Kidney glomerular epithelial cell (primary cell): ENCODE results near the gene EME1.
"Not testable (repeated sequence)": the region's sequence is repeated elsewhere in the genome, so short reads cannot be mapped to it uniquely, and the experiment has no call there.

ENCODE experiments used
- DNase-seq: peaks from one replicate; lab custom pipeline; 2025; lab: John Stamatoyannopoulos, UW

Gene EME1

DNA sequence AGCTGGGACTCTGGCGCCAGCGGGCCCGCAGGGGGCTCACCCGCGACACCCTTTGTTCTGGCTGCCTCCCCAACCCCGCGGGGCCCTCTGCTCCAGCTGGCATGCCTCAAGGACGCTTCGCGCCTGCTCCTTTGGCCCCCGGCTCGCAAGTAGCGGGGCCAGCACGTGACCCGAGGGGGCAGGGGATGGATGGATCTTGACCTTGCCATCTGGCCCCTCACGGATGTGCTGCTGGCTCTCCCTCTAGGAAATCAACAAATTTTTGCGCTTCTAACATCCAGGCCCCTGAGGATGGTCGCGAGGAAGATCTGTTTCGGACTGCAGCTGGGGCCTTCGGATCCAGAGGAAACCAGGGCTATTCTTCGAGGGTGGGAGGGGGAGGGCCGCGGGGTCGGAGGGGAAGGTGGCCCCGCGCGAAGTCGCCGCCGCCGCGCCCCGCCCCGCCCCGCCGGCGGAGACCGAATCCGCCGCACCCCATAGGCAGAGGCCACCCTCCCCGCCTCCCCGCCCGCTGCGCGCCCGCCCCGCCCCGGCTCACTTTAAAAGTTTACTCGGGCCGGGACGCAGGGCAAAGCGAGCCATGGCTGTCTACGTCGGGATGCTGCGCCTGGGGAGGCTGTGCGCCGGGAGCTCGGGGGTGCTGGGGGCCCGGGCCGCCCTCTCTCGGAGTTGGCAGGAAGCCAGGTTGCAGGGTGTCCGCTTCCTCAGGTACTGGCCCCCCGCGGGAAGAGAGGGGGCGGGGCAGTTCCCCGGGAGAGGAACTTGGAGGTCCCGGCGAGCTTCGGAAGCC is 52.8 kb downstream of the EME1 start, which contains the start of gene ACSF2:
ACSF2 (plus strand) TSS at position 537 of the 790 bp plus-strand sequence; CDS start at position 581, 44 bp downstream.
- DNase-seq, result no peak

DNA sequence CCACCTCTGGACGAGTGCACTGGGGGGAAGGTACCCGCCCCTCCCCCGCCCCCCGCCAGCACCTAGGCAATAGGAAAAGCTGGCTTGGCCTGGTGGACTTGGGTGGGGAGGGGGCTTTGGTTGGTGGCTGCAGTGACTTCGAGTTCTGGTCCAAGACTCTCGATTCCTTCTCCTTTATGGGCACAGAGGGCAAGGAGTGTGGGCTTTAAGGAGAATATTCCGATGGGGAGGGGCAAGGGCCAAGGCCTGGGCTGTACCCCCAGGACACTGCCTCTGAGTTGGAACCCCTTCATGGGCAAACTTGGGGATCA is 53.4 kb downstream of the EME1 start:
- no peak for DNase-seq

DNA sequence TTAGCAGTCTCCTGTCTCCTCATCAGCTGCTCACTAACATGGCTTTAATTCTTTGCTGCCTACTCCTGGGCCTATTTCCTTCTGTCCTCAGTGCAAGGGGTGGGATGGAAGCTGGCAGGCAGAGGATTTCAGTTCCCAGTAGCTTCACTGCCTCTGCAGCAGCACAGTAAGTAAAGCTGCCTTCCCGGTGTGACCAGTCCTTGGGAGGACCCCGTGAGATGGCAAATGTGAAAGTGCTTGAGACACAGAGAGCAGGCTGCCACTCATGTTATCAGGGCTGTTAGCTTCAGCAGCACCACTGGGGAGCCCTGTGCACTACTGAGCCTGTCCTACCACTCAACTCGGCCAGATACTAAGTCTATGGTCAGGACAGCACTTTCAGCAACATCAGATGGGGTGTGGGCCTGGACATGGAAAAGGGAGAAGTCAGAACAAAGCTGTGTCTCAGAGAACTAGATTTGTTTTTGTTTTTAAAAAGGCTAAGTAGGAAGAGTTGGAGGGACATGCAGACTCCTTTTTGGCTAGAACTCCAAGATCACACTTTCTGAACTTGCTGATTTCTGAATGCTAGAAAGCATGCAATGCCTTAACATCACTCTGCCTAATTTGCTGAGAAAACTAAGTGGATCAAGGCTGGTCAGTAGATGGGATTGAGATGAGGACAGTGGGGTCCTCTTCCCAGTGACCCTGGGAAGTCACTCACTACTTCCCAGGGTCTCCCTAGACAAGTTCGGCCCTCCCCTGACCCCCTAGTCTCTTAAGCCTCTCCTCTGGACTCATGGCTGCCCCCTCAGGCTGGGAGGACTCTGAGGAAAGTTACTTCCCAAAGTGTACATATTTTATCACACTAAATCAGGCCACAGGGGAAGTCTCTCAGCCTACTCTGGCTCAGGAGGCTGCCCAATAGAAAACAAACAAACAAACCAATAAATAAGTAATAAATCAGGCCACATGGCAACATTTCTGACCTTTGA is 54.1 kb downstream of the EME1 start:
- DNase-seq, result no peak

DNA sequence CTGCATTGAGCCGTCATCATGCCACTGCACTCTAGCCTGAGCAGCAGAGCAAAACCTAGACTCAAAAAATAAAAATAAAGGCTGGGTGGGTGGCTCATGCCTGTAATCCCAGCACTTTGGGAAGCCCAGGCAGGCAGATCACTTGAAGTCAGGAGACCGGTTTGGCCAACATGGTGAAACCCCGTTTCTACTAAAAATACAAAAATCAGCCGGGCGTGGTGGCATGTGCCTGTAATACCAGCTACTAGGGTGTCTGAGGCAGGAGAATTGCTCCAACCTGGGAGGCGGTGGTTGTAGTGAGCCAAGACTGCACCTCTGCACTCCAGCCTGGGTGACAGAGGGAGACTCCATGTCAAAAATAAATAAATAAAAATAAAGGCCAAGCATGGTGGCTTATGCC is 55.1 kb downstream of the EME1 start:
- DNase-seq, result not testable (repeated sequence)

DNA sequence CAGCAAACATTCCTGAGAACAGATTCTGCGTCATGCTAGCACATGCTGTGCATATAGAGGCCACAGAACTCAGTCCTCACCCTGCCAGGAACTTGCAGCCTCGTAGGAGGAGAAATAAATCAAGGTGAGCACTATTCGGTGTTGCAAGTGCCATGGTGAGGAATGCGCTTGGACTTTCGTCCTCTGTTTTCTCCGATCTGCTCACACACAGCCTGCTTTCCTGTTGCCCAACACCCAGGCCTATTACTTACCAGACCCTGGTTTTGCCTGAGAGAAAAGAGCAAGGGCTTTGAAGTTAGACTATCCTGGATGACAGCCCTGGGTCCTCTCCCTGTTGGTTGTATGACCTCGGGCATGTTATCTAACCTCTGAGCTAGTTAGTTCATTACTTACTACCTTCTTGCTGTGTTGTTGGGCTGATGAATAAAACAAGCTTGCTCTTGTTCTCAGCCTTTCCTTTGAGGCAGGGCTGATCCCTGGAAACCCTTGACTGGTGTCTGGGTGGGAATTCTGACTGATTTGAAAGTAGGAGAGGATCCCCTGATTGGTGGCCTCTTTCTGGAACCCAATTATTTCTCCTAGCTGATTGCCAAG is 55.9 kb downstream of the EME1 start:
- DNase-seq, result no peak

DNA sequence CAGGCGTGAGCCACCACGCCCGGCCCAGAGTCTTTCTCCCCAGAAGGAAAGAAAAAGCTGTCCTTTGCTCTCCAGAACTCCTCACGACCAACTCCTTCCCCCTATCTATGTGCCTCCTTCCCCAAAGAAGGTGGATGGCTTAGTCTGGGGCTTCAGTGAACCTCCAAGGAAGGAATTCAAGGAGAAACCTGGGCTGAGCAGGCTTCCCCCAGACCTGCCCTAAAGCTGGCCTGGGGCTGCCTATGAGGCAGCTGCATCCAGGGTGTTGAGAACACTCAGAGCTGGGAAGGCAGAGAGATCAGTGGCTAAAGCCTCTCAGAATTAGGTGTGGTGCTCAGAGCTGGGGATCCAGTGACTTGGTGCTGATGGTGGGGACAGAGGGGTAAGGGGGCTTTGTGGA is 56.8 kb downstream of the EME1 start:
- no peak for DNase-seq
